Hippocampal formation (tissue), 2 donors: Measurements from ENCODE around the gene SULF2.

Source experiments
- DNase-seq, 2 donors: peaks; one replicate each; lab custom pipeline; 2025; lab: John Stamatoyannopoulos, UW

Gene SULF2

GRCh38 chr20:47648943-47649342, 136.3 kb downstream of the SULF2 start:
- DNase-seq = no peak

- no peak for DNase-seq
These were observed 137.3 kb downstream of the SULF2 start for GRCh38 chr20:47647994-47648393.

GRCh38 chr20:47645632-47646031, 139.6 kb downstream of the SULF2 start:
- DNase-seq = no peak

GRCh38 chr20:47642624-47643023, 142.7 kb downstream of the SULF2 start:
- DNase-seq = no peak

GRCh38 chr20:47642118-47642517, 143.2 kb downstream of the SULF2 start:
- DNase-seq = no peak

GRCh38 chr20:47638851-47639250, 146.4 kb downstream of the SULF2 start:
- DNase-seq = no peak

- DNase-seq = no peak
These were observed 150.0 kb downstream of the SULF2 start for GRCh38 chr20:47635256-47635655.

GRCh38 chr20:47631078-47631477, 154.2 kb downstream of the SULF2 start:
- no peak for DNase-seq

GRCh38 chr20:47629907-47630306, 155.4 kb downstream of the SULF2 start:
- DNase-seq = no peak

- no peak for DNase-seq
These were observed 157.7 kb downstream of the SULF2 start for GRCh38 chr20:47627540-47627939.

- DNase-seq = no peak
These were observed 162.1 kb downstream of the SULF2 start for GRCh38 chr20:47623206-47623605.

- no peak for DNase-seq
These were observed 163.1 kb downstream of the SULF2 start for GRCh38 chr20:47622118-47622665.

- peak in 1 of 2 donors; percentile 49 for DNase-seq
These were observed 164.2 kb downstream of the SULF2 start for GRCh38 chr20:47620808-47621805.

- no peak for DNase-seq
These were observed 166.8 kb downstream of the SULF2 start for GRCh38 chr20:47618479-47618878.

- DNase-seq = no peak
These were observed 170.5 kb downstream of the SULF2 start for GRCh38 chr20:47614703-47615309.

- no peak for DNase-seq
These were observed 172.6 kb downstream of the SULF2 start for GRCh38 chr20:47612670-47613069.

GRCh38 chr20:47611785-47612184, 173.5 kb downstream of the SULF2 start:
- no peak for DNase-seq

- DNase-seq = no peak
These were observed 174.4 kb downstream of the SULF2 start for GRCh38 chr20:47610945-47611250.

- DNase-seq = no peak
These were observed 174.9 kb downstream of the SULF2 start for GRCh38 chr20:47610247-47610944.

GRCh38 chr20:47609001-47609400, 176.3 kb downstream of the SULF2 start:
- DNase-seq = no peak
